Spleen (tissue), 7 donors: ENCODE results near the gene U2AF2.

Source experiments
- CTCF ChIP-seq, 11 experiments: fragments of 200-600 bp in 7 of 11; fragments of 450-650 bp in 4 of 11; sonication (generic) in 4 of 11; IDR thresholded peaks in 8 of 11; conservative IDR thresholded peaks in 3 of 11; 1 replicate in 7 of 11; 2 replicates in 4 of 11; pipeline versions ENCODE4 v1.4.0 to v1.8.0; 2016 to 2021; ENCODE audit warnings: antibody characterized with exemption in 11 of 11, inconsistent platforms in 4 of 11, mild to moderate bottlenecking in 1 of 11
- POLR2A ChIP-seq, 3 donors: fragments of 450-650 bp; IDR thresholded peaks; one replicate each; pipeline ENCODE4 v1.5.1; 2017; ENCODE audit warnings: antibody characterized with exemption in 3 of 3, mild to moderate bottlenecking in 1 of 3
- donor health status: DM: no; HTN: no; CAD: no; lungs with moderate emphysema.
- donor health status: DM: no; HTN: no; CAD: no.
- donor health status: DM: no; HTN: no; CAD: no.

- TF ChIP-seq POLR2A (IDR thresholded peaks at IDR 0.05) = no peak
- no peak for TF ChIP-seq CTCF (IDR thresholded peaks at IDR 0.05 in 8 of 11, conservative IDR thresholded peaks at IDR 0.05 in 3 of 11)
Measured at GRCh38 chr19:55690109-55690768, 35.4 kb downstream of the U2AF2 start.
